Nephron progenitor cell (in vitro differentiated cells): ENCODE measurements around the gene TLE3.

ENCODE experiments used
- DNase-seq: peaks from one replicate; pipeline ENCODE4 v3.0.0; 2021
- H3K27ac Mint-ChIP-seq: 2 replicates; pipeline ENCODE4 v1.8.0; 2021; ENCODE audit warnings: mild to moderate bottlenecking, moderate library complexity, mixed read lengths
- H3K27me3 Mint-ChIP-seq: 2 replicates; pipeline ENCODE4 v1.8.0; 2021; ENCODE audit warnings: mild to moderate bottlenecking, low read depth, mixed read lengths; ENCODE audit not compliant: poor library complexity
- H3K36me3 Mint-ChIP-seq: 2 replicates; pipeline ENCODE4 v1.8.0; 2021; ENCODE audit warnings: low read depth, mixed read lengths
- H3K4me1 Mint-ChIP-seq: 2 replicates; pipeline ENCODE4 v1.8.0; 2021; ENCODE audit warnings: mixed read lengths
- H3K4me3 Mint-ChIP-seq: 2 replicates; pipeline ENCODE4 v1.8.0; 2021; ENCODE audit warnings: mild to moderate bottlenecking, moderate library complexity, mixed read lengths
- H3K9me3 Mint-ChIP-seq: 2 replicates; pipeline ENCODE4 v1.8.0; 2021; ENCODE audit warnings: mild to moderate bottlenecking, moderate library complexity, mixed read lengths
- CTCF ChIP-seq: fragments of 200-600 bp; sonication (generic); IDR thresholded peaks from 2 replicates; pipeline ENCODE4 v1.5.0; 2021; ENCODE audit warnings: antibody characterized with exemption

TLE3 gene

GRCh38 chr15:70029297-70029701 lies 68.4 kb downstream of the TLE3 start:
- Mint-ChIP-seq H3K9me3 (no peaks in the 10 kb centered on the region), H3K4me1 (peaks cover 47% of the 10 kb centered on the region), H3K36me3 (no peaks in the 10 kb centered on the region), H3K4me3 (no peak overlapping the region), H3K27me3 (peaks cover 26% of the 10 kb centered on the region), H3K27ac (no peak overlapping the region)
- no peak for DNase-seq
- TF ChIP-seq CTCF, result no peak

GRCh38 chr15:70027518-70027917 lies 70.2 kb downstream of the TLE3 start:
- no peak for TF ChIP-seq CTCF
- no peak overlapping the region for H3K27ac Mint-ChIP-seq
- H3K4me3 Mint-ChIP-seq, result no peak overlapping the region
- H3K27me3 Mint-ChIP-seq, result peaks cover 26% of the 10 kb centered on the region
- no peak for DNase-seq
- H3K9me3 Mint-ChIP-seq, result peaks cover 8% of the 10 kb centered on the region
- peaks cover 49% of the 10 kb centered on the region for H3K4me1 Mint-ChIP-seq
- no peaks in the 10 kb centered on the region for H3K36me3 Mint-ChIP-seq

- no peak for TF ChIP-seq CTCF
- peaks cover 26% of the 10 kb centered on the region for H3K27me3 Mint-ChIP-seq
- no peak overlapping the region for H3K27ac Mint-ChIP-seq
- no peak for DNase-seq
- H3K9me3 Mint-ChIP-seq, result peaks cover 14% of the 10 kb centered on the region
- no peak overlapping the region for H3K4me3 Mint-ChIP-seq
- H3K36me3 Mint-ChIP-seq, result no peaks in the 10 kb centered on the region
- H3K4me1 Mint-ChIP-seq, result peaks cover 49% of the 10 kb centered on the region
Observed at GRCh38 chr15:70026991-70027390, 70.7 kb downstream of the TLE3 start.

- H3K27ac Mint-ChIP-seq, result no peak overlapping the region
- peaks cover 19% of the 10 kb centered on the region for H3K9me3 Mint-ChIP-seq
- H3K36me3 Mint-ChIP-seq, result no peaks in the 10 kb centered on the region
- no peak overlapping the region for H3K4me3 Mint-ChIP-seq
- no peak for DNase-seq
- peaks cover 26% of the 10 kb centered on the region for H3K27me3 Mint-ChIP-seq
- H3K4me1 Mint-ChIP-seq, result peaks cover 39% of the 10 kb centered on the region
- no peak for TF ChIP-seq CTCF
Observed at GRCh38 chr15:70025413-70026296, 72.1 kb downstream of the TLE3 start.

- Mint-ChIP-seq H3K36me3 (no peaks in the 10 kb centered on the region), H3K27me3 (peaks cover 20% of the 10 kb centered on the region), H3K27ac (no peak overlapping the region), H3K4me1 (peaks cover 29% of the 10 kb centered on the region), H3K4me3 (no peak overlapping the region), H3K9me3 (peaks cover 19% of the 10 kb centered on the region)
- no peak for DNase-seq
- no peak for TF ChIP-seq CTCF
Observed at GRCh38 chr15:70024521-70024920, 73.2 kb downstream of the TLE3 start.
